T-cell (primary cell): ENCODE measurements around the gene ANKS6. TPM values are rescaled to one million over a fixed set of nuclear protein-coding genes. Genes with fewer than 3 reads are reported as not detected.

Source experiments
- ATAC-seq, 4 experiments: fragments of 200-7000 bp in 3 of 4; fragments of 150-1000 bp in 1 of 4; cut with Tn5 transposase; replicated peaks in 1 of 4; 1 replicate in 3 of 4; 2 replicates in 1 of 4; pipeline ENCODE4 v1.10.0; 2021; ENCODE audit warnings: moderate library complexity in 3 of 4, mild to moderate bottlenecking in 2 of 4, moderate number of reproducible peaks in 1 of 4
- CTCF ChIA-PET, 2 donors: fragments of 300-600 bp; sonication (Branson Sonifier 250); formaldehyde crosslinking; loops; one replicate each; lab custom pipeline; 2022; ENCODE audit warnings: antibody characterized with exemption in 2 of 2; lab: Charles Lee
- POLR2A ChIA-PET, 2 donors: fragments of 300-600 bp; sonication (Branson Sonifier 250); formaldehyde crosslinking; loops; one replicate each; lab custom pipeline; 2022; ENCODE audit warnings: antibody characterized with exemption in 2 of 2; lab: Charles Lee
- DNase-seq, 35 experiments: peaks; one replicate each; pipeline versions ENCODE4 v3.0.0 to v3.0.0-alpha.2; 2013 to 2023
- H3K27ac ChIP-seq: one replicate; pipeline ENCODE4 v1.5.1; 2013; ENCODE audit warnings: low read length
- H3K27me3 ChIP-seq, 2 experiments: replicated peaks in 1 of 2; 1 replicate in 1 of 2; 2 replicates in 1 of 2; pipeline versions ENCODE4 v1.6.1 to v1.7.0; 2013; ENCODE audit warnings: low read length in 1 of 2, mixed read lengths in 1 of 2; ENCODE audit not compliant: control insufficient read depth in 2 of 2, insufficient read depth in 2 of 2; ENCODE audit errors: extremely low read depth in 1 of 2
- H3K36me3 ChIP-seq, 2 donors: 1 replicate in 1 of 2; 2 replicates in 1 of 2; pipeline versions ENCODE4 v1.6.1 to v1.7.0; 2013; ENCODE audit warnings: low read length in 1 of 2; ENCODE audit not compliant: control insufficient read depth in 2 of 2, insufficient read depth in 1 of 2; ENCODE audit errors: extremely low read depth in 1 of 2
- H3K4me1 ChIP-seq, 2 experiments: 1 replicate in 1 of 2; 2 replicates in 1 of 2; pipeline versions ENCODE4 v1.6.1 to v1.7.0; 2013; ENCODE audit warnings: low read length in 2 of 2, mixed read lengths in 1 of 2; ENCODE audit not compliant: insufficient read depth in 2 of 2, control insufficient read depth in 1 of 2; ENCODE audit errors: extremely low read depth in 1 of 2
- H3K4me3 ChIP-seq, 2 donors: 1 replicate in 1 of 2; 2 replicates in 1 of 2; pipeline versions ENCODE4 v1.5.1 to v1.7.0; 2013; ENCODE audit warnings: mild to moderate bottlenecking in 2 of 2, low read length in 1 of 2, moderate library complexity in 1 of 2; ENCODE audit not compliant: control insufficient read depth in 1 of 2; ENCODE audit errors: extremely low read depth in 1 of 2
- H3K9me3 ChIP-seq: 2 replicates; pipeline ENCODE4 v1.7.0; 2013
- H3K27ac Mint-ChIP-seq, 2 donors: one replicate each; pipeline ENCODE4 v1.8.0; 2020 to 2021; ENCODE audit warnings: mild to moderate bottlenecking in 2 of 2, mixed read lengths in 2 of 2
- H3K27me3 Mint-ChIP-seq, 2 donors: one replicate each; pipeline ENCODE4 v1.8.0; 2021 to 2022; ENCODE audit warnings: mixed read lengths in 2 of 2
- H3K36me3 Mint-ChIP-seq: one replicate; pipeline ENCODE4 v1.8.0; 2021; ENCODE audit warnings: mixed read lengths
- H3K4me1 Mint-ChIP-seq, 3 donors: one replicate each; pipeline ENCODE4 v1.8.0; 2020 to 2022; ENCODE audit warnings: mixed read lengths in 3 of 3, mild to moderate bottlenecking in 1 of 3
- H3K4me3 Mint-ChIP-seq, 3 donors: one replicate each; pipeline ENCODE4 v1.8.0; 2020 to 2022; ENCODE audit warnings: mild to moderate bottlenecking in 3 of 3, mixed read lengths in 3 of 3, moderate library complexity in 3 of 3
- H3K9me3 Mint-ChIP-seq, 3 donors: one replicate each; pipeline ENCODE4 v1.8.0; 2020 to 2022; ENCODE audit warnings: mixed read lengths in 3 of 3
- WGBS: methylation state at CpG from one replicate; pipeline ENCODE4 v1.1.5; 2013; ENCODE audit warnings: missing lambda C conversion rate; ENCODE audit not compliant: insufficient coverage; 5-methylcytosine and 5-hydroxymethylcytosine counted together
- total RNA-seq, 35 experiments: library from RNA in 6 of 35; stranded (reverse) in 6 of 35; fragments of 120-200 nt in 1 of 35; gene quantifications; one replicate each; pipeline versions ENCODE4 v1.2.1 to v1.2.4 and lab custom pipeline; 2013 to 2026

ANKS6 gene
- total RNA-seq, 5 donors from 2014 or later (not counting 1 experiment from before 2014, with no cell fraction given), result 11.7 to 19.0 (median 14.1) TPM

- Histone ChIP-seq H3K9me3 (no peaks in the 10 kb centered on the region), H3K27ac (no peak overlapping the region), H3K36me3 (peaks cover 31 to 57% of the 10 kb centered on the region in 2 donors), H3K4me1 (no peaks in the 10 kb centered on the region), H3K27me3 (no peaks in the 10 kb centered on the region), H3K4me3 (no peak overlapping the region)
- ATAC-seq (no peak), DNase-seq (no peak)
- no peak overlapping the region for H3K4me3 Mint-ChIP-seq
- WGBS, result 95% methylated on average over 11 of the region's 15 CpGs
- POLR2A ChIA-PET, result no interaction called here
- peaks cover 66% of the 10 kb centered on the region for H3K36me3 Mint-ChIP-seq
- H3K4me1 Mint-ChIP-seq, result no peaks in the 10 kb centered on the region
- no peak overlapping the region for H3K27ac Mint-ChIP-seq
- H3K27me3 Mint-ChIP-seq, result no peaks in the 10 kb centered on the region
- no peaks in the 10 kb centered on the region for H3K9me3 Mint-ChIP-seq
- CTCF ChIA-PET, result no interaction called here
These were observed 25.0 kb downstream of the ANKS6 start for GRCh38 chr9:98771209-98771874.

GRCh38 chr9:98770717-98771116, 25.6 kb downstream of the ANKS6 start:
- H3K27me3 Mint-ChIP-seq, result no peaks in the 10 kb centered on the region
- H3K9me3 ChIP-seq, result no peaks in the 10 kb centered on the region
- DNase-seq, result no peak
- peaks cover 70% of the 10 kb centered on the region for H3K36me3 Mint-ChIP-seq
- no peak overlapping the region for H3K4me3 Mint-ChIP-seq
- no peak overlapping the region for H3K4me3 ChIP-seq
- H3K4me1 Mint-ChIP-seq, result no peaks in the 10 kb centered on the region
- H3K4me1 ChIP-seq, result no peaks in the 10 kb centered on the region
- 95% methylated on average over 7 of the region's 10 CpGs for WGBS
- H3K27ac Mint-ChIP-seq, result no peak overlapping the region
- H3K27me3 ChIP-seq, result no peaks in the 10 kb centered on the region
- peaks cover 31 to 57% of the 10 kb centered on the region in 2 donors for H3K36me3 ChIP-seq
- CTCF ChIA-PET, result no interaction called here
- H3K9me3 Mint-ChIP-seq, result no peaks in the 10 kb centered on the region
- ATAC-seq, result no peak
- POLR2A ChIA-PET, result no interaction called here
- no peak overlapping the region for H3K27ac ChIP-seq

- peaks cover 77% of the 10 kb centered on the region for H3K36me3 Mint-ChIP-seq
- H3K36me3 ChIP-seq, result peaks cover 30 to 49% of the 10 kb centered on the region in 2 donors
- H3K4me3 ChIP-seq, result no peak overlapping the region
- ATAC-seq, result no peak
- 89% methylated on average over 9 of the region's 9 CpGs for WGBS
- no peak overlapping the region for H3K4me3 Mint-ChIP-seq
- no peak overlapping the region for H3K27ac ChIP-seq
- H3K27me3 Mint-ChIP-seq, result no peaks in the 10 kb centered on the region
- POLR2A ChIA-PET, result no interaction called here
- H3K4me1 Mint-ChIP-seq, result no peaks in the 10 kb centered on the region
- no peaks in the 10 kb centered on the region for H3K4me1 ChIP-seq
- no peaks in the 10 kb centered on the region for H3K27me3 ChIP-seq
- DNase-seq, result no peak
- no peak overlapping the region for H3K27ac Mint-ChIP-seq
- H3K9me3 ChIP-seq, result no peaks in the 10 kb centered on the region
- CTCF ChIA-PET, result no interaction called here
- peaks cover 0 to 5% (median 2%) of the 10 kb centered on the region in 3 donors for H3K9me3 Mint-ChIP-seq
These were observed 28.0 kb downstream of the ANKS6 start for GRCh38 chr9:98768344-98768743.

GRCh38 chr9:98767915-98768314, 28.4 kb downstream of the ANKS6 start:
- Histone ChIP-seq H3K36me3 (peaks cover 26 to 45% of the 10 kb centered on the region in 2 donors), H3K9me3 (no peaks in the 10 kb centered on the region), H3K27me3 (no peaks in the 10 kb centered on the region), H3K4me1 (no peaks in the 10 kb centered on the region), H3K27ac (no peak overlapping the region), H3K4me3 (no peak overlapping the region)
- ATAC-seq (no peak), DNase-seq (no peak)
- WGBS, result 94% methylated on average over 6 of the region's 7 CpGs
- H3K9me3 Mint-ChIP-seq, result peaks cover 0 to 5% (median 2%) of the 10 kb centered on the region in 3 donors
- ChIA-PET CTCF (no interaction called here), POLR2A (no interaction called here)
- H3K27ac Mint-ChIP-seq, result no peak overlapping the region
- peaks cover 76% of the 10 kb centered on the region for H3K36me3 Mint-ChIP-seq
- H3K4me3 Mint-ChIP-seq, result no peak overlapping the region
- no peaks in the 10 kb centered on the region for H3K27me3 Mint-ChIP-seq
- H3K4me1 Mint-ChIP-seq, result no peaks in the 10 kb centered on the region

- no peaks in the 10 kb centered on the region for H3K4me1 Mint-ChIP-seq
- DNase-seq, result no peak
- H3K36me3 Mint-ChIP-seq, result peaks cover 77% of the 10 kb centered on the region
- no peak overlapping the region for H3K4me3 ChIP-seq
- POLR2A ChIA-PET, result no interaction called here
- no peaks in the 10 kb centered on the region for H3K27me3 ChIP-seq
- H3K9me3 ChIP-seq, result no peaks in the 10 kb centered on the region
- no peak for ATAC-seq
- peaks cover 0 to 5% (median 2%) of the 10 kb centered on the region in 3 donors for H3K9me3 Mint-ChIP-seq
- H3K4me1 ChIP-seq, result no peaks in the 10 kb centered on the region
- H3K27ac Mint-ChIP-seq, result no peak overlapping the region
- peaks cover 19 to 38% of the 10 kb centered on the region in 2 donors for H3K36me3 ChIP-seq
- no peaks in the 10 kb centered on the region for H3K27me3 Mint-ChIP-seq
- 95% methylated on average over 2 of the region's 3 CpGs for WGBS
- H3K4me3 Mint-ChIP-seq, result no peak overlapping the region
- no peak overlapping the region for H3K27ac ChIP-seq
- CTCF ChIA-PET, result no interaction called here
These were observed 29.2 kb downstream of the ANKS6 start for GRCh38 chr9:98767196-98767595.

DNA sequence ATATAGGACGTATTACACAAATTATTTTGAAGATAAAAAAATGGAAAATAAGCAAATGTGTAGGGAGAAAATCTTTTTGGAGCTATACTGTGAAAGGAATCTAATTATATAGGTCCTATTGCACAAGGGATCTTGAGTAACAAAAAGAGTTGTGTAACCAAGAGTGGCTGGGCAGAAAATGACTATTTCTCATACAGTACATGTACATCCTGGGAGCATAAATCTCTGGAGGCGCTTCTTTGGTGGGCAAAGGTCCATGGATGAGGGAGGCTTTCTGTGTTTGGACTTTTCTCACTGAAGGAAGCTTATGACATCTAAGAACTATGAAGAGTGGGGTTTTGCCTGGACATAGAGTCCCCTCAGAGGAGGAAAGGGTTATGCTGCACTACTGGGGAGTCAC, 29.8 kb downstream of the ANKS6 start:
- peaks cover 72% of the 10 kb centered on the region for H3K36me3 Mint-ChIP-seq
- H3K9me3 ChIP-seq, result no peaks in the 10 kb centered on the region
- CTCF ChIA-PET, result no interaction called here
- no peaks in the 10 kb centered on the region for H3K4me1 ChIP-seq
- no peak for ATAC-seq
- H3K27ac Mint-ChIP-seq, result no peak overlapping the region
- H3K27ac ChIP-seq, result no peak overlapping the region
- POLR2A ChIA-PET, result no interaction called here
- peaks cover 15 to 32% of the 10 kb centered on the region in 2 donors for H3K36me3 ChIP-seq
- H3K9me3 Mint-ChIP-seq, result peaks cover 0 to 5% (median 2%) of the 10 kb centered on the region in 3 donors
- H3K4me1 Mint-ChIP-seq, result no peaks in the 10 kb centered on the region
- no peaks in the 10 kb centered on the region for H3K27me3 Mint-ChIP-seq
- no peak overlapping the region for H3K4me3 ChIP-seq
- DNase-seq, result no peak
- no peaks in the 10 kb centered on the region for H3K27me3 ChIP-seq
- WGBS, result no CpG with 5 or more reads among the region's 2 CpGs
- no peak overlapping the region for H3K4me3 Mint-ChIP-seq
